Smooth muscle cell (in vitro differentiated cells): ENCODE measurements around the gene ACAA2. TPM values are rescaled to one million over a fixed set of nuclear protein-coding genes. Genes with fewer than 3 reads are reported as not detected.

Experiments
- DNase-seq: peaks from one replicate; lab custom pipeline; 2025; ENCODE audit not compliant: unreplicated experiment; lab: John Stamatoyannopoulos, UW
- H2AFZ ChIP-seq: fragments of 200-600 bp; sonication (generic); 2 replicates; pipeline ENCODE4 v1.6.0; 2016; ENCODE audit warnings: antibody characterized with exemption, low read depth, mild to moderate bottlenecking
- H3F3A ChIP-seq: fragments of 200-600 bp; sonication (generic); 2 replicates; pipeline ENCODE4 v1.6.0; 2017; ENCODE audit warnings: antibody characterized with exemption, low read depth
- H3K27ac ChIP-seq: fragments of 200-600 bp; sonication (generic); 2 replicates; pipeline ENCODE4 v1.5.1; 2016; ENCODE audit warnings: low read depth, mild to moderate bottlenecking
- H3K27me3 ChIP-seq: fragments of 200-600 bp; sonication (generic); 2 replicates; pipeline ENCODE4 v1.6.1; 2016; ENCODE audit warnings: low read depth, mild to moderate bottlenecking
- H3K36me3 ChIP-seq: fragments of 200-600 bp; sonication (generic); 2 replicates; pipeline ENCODE4 v1.5.1; 2016; ENCODE audit warnings: low read depth
- H3K4me1 ChIP-seq: fragments of 200-600 bp; sonication (generic); 2 replicates; pipeline ENCODE4 v1.5.1; 2016; ENCODE audit warnings: low read depth
- H3K4me2 ChIP-seq: fragments of 200-600 bp; sonication (generic); 2 replicates; pipeline ENCODE4 v1.6.0; 2016; ENCODE audit warnings: mild to moderate bottlenecking
- H3K4me3 ChIP-seq: fragments of 200-600 bp; sonication (generic); 2 replicates; pipeline ENCODE4 v1.5.1; 2016; ENCODE audit warnings: mild to moderate bottlenecking
- H3K79me2 ChIP-seq: fragments of 200-600 bp; sonication (generic); 2 replicates; pipeline ENCODE4 v1.6.0; 2016; ENCODE audit warnings: low read depth, mild to moderate bottlenecking
- H3K9ac ChIP-seq: fragments of 200-600 bp; sonication (generic); 2 replicates; pipeline ENCODE4 v1.6.0; 2016; ENCODE audit warnings: low read depth
- H3K9me3 ChIP-seq: fragments of 200-600 bp; sonication (generic); replicated peaks from 2 replicates; pipeline ENCODE4 v1.5.1; 2016; ENCODE audit warnings: low read depth
- H4K20me1 ChIP-seq: fragments of 200-600 bp; sonication (generic); 2 replicates; pipeline ENCODE4 v1.6.0; 2016; ENCODE audit warnings: low read depth
- CTCF ChIP-seq: fragments of 200-600 bp; sonication (generic); IDR thresholded peaks from 2 replicates; pipeline ENCODE4 v1.5.1; 2017; ENCODE audit warnings: borderline replicate concordance, mild to moderate bottlenecking, antibody characterized with exemption; ENCODE audit not compliant: insufficient read depth, poor library complexity, severe bottlenecking
- WGBS: methylation state at CpG from one replicate; pipeline ENCODE4 v1.1.7; 2016; ENCODE audit warnings: low lambda C conversion rate; 5-methylcytosine and 5-hydroxymethylcytosine counted together
- polyA plus RNA-seq: library from polyadenylated mRNA; unstranded; fragments of >200 nt; fragmentation: Nextera tagmentation; extraction: Ambion mirVana; gene quantifications from 2 replicates; pipeline ENCODE4 v1.2.1, GENCODE V29; 2016
- total RNA-seq: library from RNA; depleted of rRNA; stranded (reverse); fragments of >200 nt; gene quantifications from 2 replicates; pipeline ENCODE4 v1.2.3, GENCODE V29; 2014

The ACAA2 gene
- total and polyA plus RNA-seq, 2 experiments from 2014 or later = 62.3 to 94.6 TPM

- Histone ChIP-seq H3K4me3 (no peak overlapping the region), H4K20me1 (no peaks in the 10 kb centered on the region), H2AFZ (no peak overlapping the region), H3K27ac (no peak overlapping the region), H3K36me3 (no peaks in the 10 kb centered on the region), H3K4me2 (no peak overlapping the region), H3K27me3 (no peaks in the 10 kb centered on the region), H3K79me2 (no peaks in the 10 kb centered on the region), H3K9me3 (no peaks in the 10 kb centered on the region), H3K4me1 (no peaks in the 10 kb centered on the region), H3K9ac (no peak overlapping the region), H3F3A (no peaks in the 10 kb centered on the region)
- TF ChIP-seq CTCF = no peak
- 91% methylated on average over 6 of the region's 6 CpGs for WGBS
- DNase-seq = no peak
Observed at GRCh38 chr18:49856496-49856895, 43.2 kb upstream of the ACAA2 start.

- Histone ChIP-seq H3K4me1 (no peaks in the 10 kb centered on the region), H3K9me3 (no peaks in the 10 kb centered on the region), H2AFZ (no peak overlapping the region), H3K27me3 (no peaks in the 10 kb centered on the region), H3K4me2 (no peak overlapping the region), H4K20me1 (no peaks in the 10 kb centered on the region), H3K4me3 (no peak overlapping the region), H3K36me3 (no peaks in the 10 kb centered on the region), H3F3A (no peaks in the 10 kb centered on the region), H3K27ac (no peak overlapping the region), H3K79me2 (no peaks in the 10 kb centered on the region), H3K9ac (no peak overlapping the region)
- TF ChIP-seq CTCF = no peak
- 95% methylated on average over 7 of the region's 7 CpGs for WGBS
- no peak for DNase-seq
Observed at GRCh38 chr18:49855711-49856415, 42.5 kb upstream of the ACAA2 start.

- no peaks in the 10 kb centered on the region for H3K79me2 ChIP-seq
- H3K4me1 ChIP-seq = peaks cover 4% of the 10 kb centered on the region
- no peak overlapping the region for H3K4me2 ChIP-seq
- no peak for TF ChIP-seq CTCF
- H3K27ac ChIP-seq = no peak overlapping the region
- 95% methylated on average over 3 of the region's 3 CpGs for WGBS
- no peak overlapping the region for H3K4me3 ChIP-seq
- no peak overlapping the region for H3K9ac ChIP-seq
- H4K20me1 ChIP-seq = no peaks in the 10 kb centered on the region
- no peak for DNase-seq
- H3K9me3 ChIP-seq = no peaks in the 10 kb centered on the region
- H3F3A ChIP-seq = no peaks in the 10 kb centered on the region
- H3K36me3 ChIP-seq = no peaks in the 10 kb centered on the region
- no peaks in the 10 kb centered on the region for H3K27me3 ChIP-seq
- no peak overlapping the region for H2AFZ ChIP-seq
Observed at GRCh38 chr18:49854681-49855080, 41.3 kb upstream of the ACAA2 start.

- 96% methylated on average over 8 of the region's 8 CpGs for WGBS
- Histone ChIP-seq H3K4me2 (no peak overlapping the region), H3K27me3 (no peaks in the 10 kb centered on the region), H3K4me1 (peaks cover 9% of the 10 kb centered on the region), H4K20me1 (no peaks in the 10 kb centered on the region), H3K9me3 (no peaks in the 10 kb centered on the region), H3F3A (no peaks in the 10 kb centered on the region), H3K4me3 (no peak overlapping the region), H3K79me2 (no peaks in the 10 kb centered on the region), H3K36me3 (no peaks in the 10 kb centered on the region), H2AFZ (no peak overlapping the region), H3K9ac (no peak overlapping the region), H3K27ac (no peak overlapping the region)
- no peak for DNase-seq
- no peak for TF ChIP-seq CTCF
Observed at GRCh38 chr18:49853436-49853835, 40.1 kb upstream of the ACAA2 start.
